ENCODE measurements around the gene GRAMD1A. TPM values are rescaled to one million over a fixed set of nuclear protein-coding genes. Genes with fewer than 3 reads are reported as not detected.
A peak's percentile ranks its signal among the peaks of the same experiment; 100 is the strongest.

GRAMD1A gene
- total RNA-seq, 2 donors from 2014 or later: 115 to 137 TPM

DNA sequence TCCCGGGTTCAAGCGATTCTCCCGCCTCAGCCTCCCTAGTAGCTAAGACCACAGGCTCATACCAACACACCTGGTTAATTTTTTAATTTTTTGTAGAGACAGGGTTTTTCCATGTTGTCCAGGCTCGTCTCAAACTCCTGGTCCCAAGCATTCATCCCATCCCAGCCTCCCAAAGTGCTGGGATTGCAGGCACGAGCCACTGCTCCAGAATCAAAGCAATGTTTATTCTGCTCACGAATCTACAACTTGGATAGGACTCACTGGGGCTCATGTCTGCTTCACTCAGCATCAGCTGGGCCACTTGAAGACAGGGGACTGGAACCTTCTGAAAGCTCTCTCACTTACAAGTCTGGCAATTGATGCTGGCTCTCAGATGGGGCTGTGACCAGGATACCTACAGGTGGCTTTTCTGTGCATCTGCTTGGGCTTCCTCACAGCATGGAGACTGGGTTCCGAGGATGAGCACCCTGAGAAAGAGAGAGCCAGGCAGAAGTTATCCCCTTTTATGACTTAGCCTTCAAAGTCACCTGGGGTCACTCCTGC, 27.9 kb upstream of the GRAMD1A start:
- H3K4me1 Mint-ChIP-seq: peaks cover 2% of the 10 kb centered on the region
- H3K4me3 ChIP-seq (ENCODE audit: low read length): no peak overlapping the region
- DNase-seq: peak; percentile 17
- TF ChIP-seq, protein P1, sequence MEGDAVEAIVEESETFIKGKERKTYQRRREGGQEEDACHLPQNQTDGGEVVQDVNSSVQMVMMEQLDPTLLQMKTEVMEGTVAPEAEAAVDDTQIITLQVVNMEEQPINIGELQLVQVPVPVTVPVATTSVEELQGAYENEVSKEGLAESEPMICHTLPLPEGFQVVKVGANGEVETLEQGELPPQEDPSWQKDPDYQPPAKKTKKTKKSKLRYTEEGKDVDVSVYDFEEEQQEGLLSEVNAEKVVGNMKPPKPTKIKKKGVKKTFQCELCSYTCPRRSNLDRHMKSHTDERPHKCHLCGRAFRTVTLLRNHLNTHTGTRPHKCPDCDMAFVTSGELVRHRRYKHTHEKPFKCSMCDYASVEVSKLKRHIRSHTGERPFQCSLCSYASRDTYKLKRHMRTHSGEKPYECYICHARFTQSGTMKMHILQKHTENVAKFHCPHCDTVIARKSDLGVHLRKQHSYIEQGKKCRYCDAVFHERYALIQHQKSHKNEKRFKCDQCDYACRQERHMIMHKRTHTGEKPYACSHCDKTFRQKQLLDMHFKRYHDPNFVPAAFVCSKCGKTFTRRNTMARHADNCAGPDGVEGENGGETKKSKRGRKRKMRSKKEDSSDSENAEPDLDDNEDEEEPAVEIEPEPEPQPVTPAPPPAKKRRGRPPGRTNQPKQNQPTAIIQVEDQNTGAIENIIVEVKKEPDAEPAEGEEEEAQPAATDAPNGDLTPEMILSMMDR (conservative IDR thresholded peaks at IDR 0.05): no peak
- peaks cover 47% of the 10 kb centered on the region for H3K9me3 ChIP-seq (ENCODE audit: control insufficient read depth, low read length)
- H3K27me3 ChIP-seq (ENCODE audit: control insufficient read depth, insufficient read depth, low read length, poor library complexity, severe bottlenecking): no peaks in the 10 kb centered on the region
- no peak overlapping the region for H3K4me3 Mint-ChIP-seq
- H3K9ac ChIP-seq (ENCODE audit: extremely low read depth, low read length, poor library complexity, severe bottlenecking): no peak overlapping the region
- peaks cover 5% of the 10 kb centered on the region for H3K36me3 Mint-ChIP-seq (ENCODE audit: low read depth)
- H3K27ac ChIP-seq (ENCODE audit: low read depth, low read length): no peak overlapping the region
- 86 to 93% methylated on average over 6 to 7 of the region's 7 CpGs for WGBS, 2 experiments (ENCODE audit: insufficient coverage in 1 of 2, insufficient read length in 1 of 2)
- H3K27ac Mint-ChIP-seq: no peak overlapping the region
- H3K27me3 Mint-ChIP-seq (ENCODE audit: insufficient read depth): peaks cover 5% of the 10 kb centered on the region
- no peaks in the 10 kb centered on the region for H3K4me1 ChIP-seq (ENCODE audit: control insufficient read depth, insufficient read depth, low read length)
- no peaks in the 10 kb centered on the region for H3K36me3 ChIP-seq (ENCODE audit: control insufficient read depth, insufficient read depth, low read length)
- H3K9me3 Mint-ChIP-seq: peaks cover 56% of the 10 kb centered on the region

GRCh38 chr19:34974646-34975045, 25.5 kb upstream of the GRAMD1A start:
- Mint-ChIP-seq H3K27me3 (ENCODE audit: insufficient read depth) (peaks cover 3% of the 10 kb centered on the region), H3K27ac (no peak overlapping the region), H3K4me1 (peaks cover 2% of the 10 kb centered on the region), H3K9me3 (peaks cover 43% of the 10 kb centered on the region), H3K4me3 (no peak overlapping the region), H3K36me3 (ENCODE audit: low read depth) (peaks cover 5% of the 10 kb centered on the region)
- Histone ChIP-seq H3K4me3 (ENCODE audit: low read length) (no peak overlapping the region), H3K9me3 (ENCODE audit: control insufficient read depth, low read length) (peaks cover 27% of the 10 kb centered on the region), H3K9ac (ENCODE audit: extremely low read depth, low read length, poor library complexity, severe bottlenecking) (no peak overlapping the region), H3K27ac (ENCODE audit: low read depth, low read length) (no peak overlapping the region), H3K4me1 (ENCODE audit: control insufficient read depth, insufficient read depth, low read length) (no peaks in the 10 kb centered on the region), H3K27me3 (ENCODE audit: control insufficient read depth, insufficient read depth, low read length, poor library complexity, severe bottlenecking) (no peaks in the 10 kb centered on the region), H3K36me3 (ENCODE audit: control insufficient read depth, insufficient read depth, low read length) (no peaks in the 10 kb centered on the region)
- WGBS, 2 experiments (ENCODE audit: insufficient coverage in 1 of 2, insufficient read length in 1 of 2): 70 to 100% methylated on average over 3 to 5 of the region's 5 CpGs
- no peak for DNase-seq
- TF ChIP-seq, protein P1 (conservative IDR thresholded peaks at IDR 0.05): no peak

GRCh38 chr19:34975056-34975455, 25.1 kb upstream of the GRAMD1A start:
- H3K4me1 Mint-ChIP-seq: peaks cover 2% of the 10 kb centered on the region
- Histone ChIP-seq H3K4me3 (ENCODE audit: low read length) (no peak overlapping the region), H3K4me1 (ENCODE audit: control insufficient read depth, insufficient read depth, low read length) (no peaks in the 10 kb centered on the region), H3K27ac (ENCODE audit: low read depth, low read length) (no peak overlapping the region), H3K36me3 (ENCODE audit: control insufficient read depth, insufficient read depth, low read length) (no peaks in the 10 kb centered on the region), H3K9ac (ENCODE audit: extremely low read depth, low read length, poor library complexity, severe bottlenecking) (no peak overlapping the region), H3K9me3 (ENCODE audit: control insufficient read depth, low read length) (peaks cover 23% of the 10 kb centered on the region), H3K27me3 (ENCODE audit: control insufficient read depth, insufficient read depth, low read length, poor library complexity, severe bottlenecking) (no peaks in the 10 kb centered on the region)
- H3K27me3 Mint-ChIP-seq (ENCODE audit: insufficient read depth): peaks cover 4% of the 10 kb centered on the region
- TF ChIP-seq, protein P1 (conservative IDR thresholded peaks at IDR 0.05): no peak
- H3K9me3 Mint-ChIP-seq: peaks cover 42% of the 10 kb centered on the region
- WGBS, 2 experiments (ENCODE audit: insufficient coverage in 1 of 2, insufficient read length in 1 of 2): 70 to 72% methylated on average over 2 to 4 of the region's 5 CpGs
- peaks cover 5% of the 10 kb centered on the region for H3K36me3 Mint-ChIP-seq (ENCODE audit: low read depth)
- DNase-seq: peak; percentile 35
- H3K4me3 Mint-ChIP-seq: no peak overlapping the region
- no peak overlapping the region for H3K27ac Mint-ChIP-seq
